OCI-LY1 (cell line): Measurements from ENCODE around the gene WDR89.

Source experiments
- EZH2 ChIP-seq: fragments of 200-600 bp; sonication (generic), shearing (Covaris generic); IDR thresholded peaks from 2 replicates; pipeline ENCODE4 v1.8.0; 2017; ENCODE audit warnings: borderline replicate concordance, mixed run types, mild to moderate bottlenecking, antibody characterized with exemption, low read length, moderate library complexity, mixed read lengths
- TF ChIP-seq, protein P1 (sequence below): fragments of 200-600 bp; sonication (generic), shearing (Covaris generic); IDR thresholded peaks from 2 replicates; pipeline ENCODE4 v1.5.1; 2017; ENCODE audit warnings: mild to moderate bottlenecking, antibody characterized with exemption, low read length, moderate library complexity, mixed read lengths

DNA sequence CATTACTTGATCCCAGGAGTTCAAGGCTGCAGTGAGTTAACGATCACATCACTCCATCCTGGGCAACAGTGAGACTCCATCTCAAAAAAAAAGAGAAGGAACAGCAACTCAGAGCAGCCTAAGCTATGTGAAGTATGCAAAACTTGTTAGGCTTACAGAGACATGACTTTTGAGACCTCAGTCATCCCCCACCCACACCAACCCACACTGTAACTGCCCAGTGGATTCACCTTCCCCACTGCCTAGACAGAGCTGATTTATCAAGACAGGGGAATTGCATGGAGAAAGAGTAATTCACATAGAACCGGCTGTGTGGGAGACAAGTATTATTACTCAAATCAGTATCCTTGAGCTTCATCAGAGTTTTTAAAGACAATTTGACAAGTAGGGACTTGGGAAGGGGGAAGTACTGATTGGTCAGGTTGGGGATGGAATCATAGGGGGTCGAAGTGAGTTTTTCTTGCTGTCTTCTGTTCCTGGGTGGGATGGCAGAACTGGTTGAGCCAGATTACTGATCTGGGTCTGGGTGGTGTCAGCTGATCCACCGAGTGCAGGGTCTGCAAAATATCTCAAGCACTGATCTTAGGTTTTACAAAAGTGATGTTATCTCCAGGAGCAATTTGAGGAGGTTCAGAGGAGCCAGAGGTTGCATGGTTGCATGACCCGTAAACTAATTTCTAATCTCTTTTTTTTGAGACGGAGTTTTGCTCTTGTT lies 6.2 kb upstream of the WDR89 start:
- TF ChIP-seq, protein P1, sequence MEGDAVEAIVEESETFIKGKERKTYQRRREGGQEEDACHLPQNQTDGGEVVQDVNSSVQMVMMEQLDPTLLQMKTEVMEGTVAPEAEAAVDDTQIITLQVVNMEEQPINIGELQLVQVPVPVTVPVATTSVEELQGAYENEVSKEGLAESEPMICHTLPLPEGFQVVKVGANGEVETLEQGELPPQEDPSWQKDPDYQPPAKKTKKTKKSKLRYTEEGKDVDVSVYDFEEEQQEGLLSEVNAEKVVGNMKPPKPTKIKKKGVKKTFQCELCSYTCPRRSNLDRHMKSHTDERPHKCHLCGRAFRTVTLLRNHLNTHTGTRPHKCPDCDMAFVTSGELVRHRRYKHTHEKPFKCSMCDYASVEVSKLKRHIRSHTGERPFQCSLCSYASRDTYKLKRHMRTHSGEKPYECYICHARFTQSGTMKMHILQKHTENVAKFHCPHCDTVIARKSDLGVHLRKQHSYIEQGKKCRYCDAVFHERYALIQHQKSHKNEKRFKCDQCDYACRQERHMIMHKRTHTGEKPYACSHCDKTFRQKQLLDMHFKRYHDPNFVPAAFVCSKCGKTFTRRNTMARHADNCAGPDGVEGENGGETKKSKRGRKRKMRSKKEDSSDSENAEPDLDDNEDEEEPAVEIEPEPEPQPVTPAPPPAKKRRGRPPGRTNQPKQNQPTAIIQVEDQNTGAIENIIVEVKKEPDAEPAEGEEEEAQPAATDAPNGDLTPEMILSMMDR = no peak
- no peak for TF ChIP-seq EZH2
